ENCODE results near the gene TRIM44. TPM values are rescaled to one million over a fixed set of nuclear protein-coding genes. Genes with fewer than 3 reads are reported as not detected.
A peak's percentile ranks its signal among the peaks of the same experiment; 100 is the strongest.

The TRIM44 gene
- total and polyA plus RNA-seq, 8 donors: 57.6 to 72.1 (median 65.2) TPM

DNA sequence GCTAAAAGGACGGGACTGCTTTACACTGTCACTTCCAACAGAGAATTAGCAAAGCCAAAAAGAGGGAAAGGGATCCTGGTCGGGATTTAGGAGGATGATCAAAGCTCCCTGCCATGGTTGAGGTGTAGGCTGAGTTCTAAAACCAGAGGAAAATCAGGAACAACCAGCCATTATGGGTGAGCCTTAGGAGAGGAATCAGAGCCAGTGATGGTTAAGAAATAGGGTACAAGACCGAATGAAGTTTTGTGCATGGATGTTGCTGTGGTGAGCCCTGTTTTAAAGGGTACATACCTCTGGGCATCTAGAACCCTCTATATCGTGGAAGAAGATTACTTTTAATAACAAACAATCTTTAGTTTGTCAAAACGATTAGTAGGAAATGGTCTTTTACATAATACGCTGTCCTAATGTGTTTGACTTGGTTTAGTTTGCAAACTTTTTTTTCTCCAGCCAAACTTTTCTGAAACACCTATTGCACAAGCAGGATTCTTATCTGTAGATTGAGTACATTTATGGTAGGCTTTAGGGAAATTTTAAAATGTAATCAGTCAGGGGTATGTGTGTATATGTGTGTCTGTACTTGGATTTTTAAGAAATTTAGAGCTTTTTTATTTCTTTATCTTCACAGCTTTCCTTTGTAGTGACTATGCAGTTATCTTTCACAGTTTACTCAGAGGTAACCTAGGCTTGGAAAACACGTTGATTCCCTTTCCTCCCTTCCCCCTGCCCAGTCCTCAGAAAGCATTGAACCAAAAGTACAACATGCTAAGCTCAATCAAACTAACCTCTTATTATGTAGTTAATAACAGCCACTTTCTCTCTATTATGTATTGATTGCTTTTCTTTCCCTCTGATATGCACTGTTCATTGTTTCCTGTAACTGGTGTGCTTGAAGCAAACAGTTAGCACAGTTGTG is 26.8 kb downstream of the TRIM44 start:
- Histone ChIP-seq H3K27me3 (no peaks in the 10 kb centered on the region), H3K4me3 (no peak overlapping the region), H3K4me1 (peaks cover 0 to 7% of the 10 kb centered on the region in 2 donors), H3K27ac (no peak overlapping the region), H3K36me3 (peaks cover 0 to 29% of the 10 kb centered on the region in 2 donors), H3K9me3 (no peaks in the 10 kb centered on the region)
- peak in 1 of 4 donors; percentile 17 for DNase-seq
- TF ChIP-seq, protein P1, sequence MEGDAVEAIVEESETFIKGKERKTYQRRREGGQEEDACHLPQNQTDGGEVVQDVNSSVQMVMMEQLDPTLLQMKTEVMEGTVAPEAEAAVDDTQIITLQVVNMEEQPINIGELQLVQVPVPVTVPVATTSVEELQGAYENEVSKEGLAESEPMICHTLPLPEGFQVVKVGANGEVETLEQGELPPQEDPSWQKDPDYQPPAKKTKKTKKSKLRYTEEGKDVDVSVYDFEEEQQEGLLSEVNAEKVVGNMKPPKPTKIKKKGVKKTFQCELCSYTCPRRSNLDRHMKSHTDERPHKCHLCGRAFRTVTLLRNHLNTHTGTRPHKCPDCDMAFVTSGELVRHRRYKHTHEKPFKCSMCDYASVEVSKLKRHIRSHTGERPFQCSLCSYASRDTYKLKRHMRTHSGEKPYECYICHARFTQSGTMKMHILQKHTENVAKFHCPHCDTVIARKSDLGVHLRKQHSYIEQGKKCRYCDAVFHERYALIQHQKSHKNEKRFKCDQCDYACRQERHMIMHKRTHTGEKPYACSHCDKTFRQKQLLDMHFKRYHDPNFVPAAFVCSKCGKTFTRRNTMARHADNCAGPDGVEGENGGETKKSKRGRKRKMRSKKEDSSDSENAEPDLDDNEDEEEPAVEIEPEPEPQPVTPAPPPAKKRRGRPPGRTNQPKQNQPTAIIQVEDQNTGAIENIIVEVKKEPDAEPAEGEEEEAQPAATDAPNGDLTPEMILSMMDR (IDR thresholded peaks at IDR 0.05): no peak
- no peak for ATAC-seq
- intact Hi-C loops (cut with DNase I): no loop called here

DNA sequence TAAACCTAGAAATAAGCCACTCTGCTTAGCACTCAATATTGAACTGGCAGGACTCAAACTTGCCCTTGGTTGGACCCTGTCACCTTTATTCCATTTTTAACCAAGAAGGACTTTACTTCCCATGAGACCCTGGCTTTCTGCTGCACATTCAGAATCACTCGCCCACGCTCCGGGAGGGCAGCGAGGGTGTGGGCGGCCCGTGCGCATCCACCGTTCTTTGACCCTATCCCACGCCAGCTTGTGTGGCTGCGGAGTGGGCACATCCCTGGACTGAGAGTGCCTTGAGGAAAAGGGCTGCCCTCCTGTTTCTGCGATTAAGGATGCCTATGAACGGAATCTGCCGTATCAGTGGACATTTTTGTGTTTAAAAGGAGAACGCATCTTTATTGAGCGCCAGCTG is 39.6 kb downstream of the TRIM44 start:
- no peak for ATAC-seq
- intact Hi-C loops (cut with DNase I): no loop called here
- Histone ChIP-seq H3K36me3 (no peaks in the 10 kb centered on the region), H3K27ac (no peak overlapping the region), H3K27me3 (no peaks in the 10 kb centered on the region), H3K4me3 (no peak overlapping the region), H3K4me1 (no peaks in the 10 kb centered on the region), H3K9me3 (peaks cover 0 to 4% of the 10 kb centered on the region in 2 donors)
- DNase-seq: peak in 1 of 4 donors; percentile 52
- TF ChIP-seq, protein P1 (IDR thresholded peaks at IDR 0.05): no peak

DNA sequence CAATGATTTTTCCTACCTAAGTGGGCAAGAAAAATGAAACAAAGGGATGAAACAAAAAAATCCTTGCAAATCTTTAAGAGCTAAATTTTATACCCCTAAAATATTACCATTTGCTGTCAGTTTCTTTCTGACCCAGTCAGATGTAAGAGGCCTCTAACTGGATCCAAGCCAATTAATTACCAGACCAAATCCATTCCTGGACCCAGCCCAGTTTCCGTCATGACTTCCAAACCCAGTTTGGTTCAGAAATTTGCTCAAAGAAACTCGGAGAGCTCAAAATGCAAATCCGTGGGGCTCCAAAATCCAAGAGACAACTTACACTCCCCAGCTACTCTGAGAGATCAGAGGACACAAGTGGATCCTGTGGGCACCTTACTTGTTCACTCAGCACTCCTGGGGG is 46.8 kb downstream of the TRIM44 start:
- no peak overlapping the region for H3K27ac ChIP-seq
- TF ChIP-seq, protein P1 (IDR thresholded peaks at IDR 0.05): no peak
- no peaks in the 10 kb centered on the region for H3K9me3 ChIP-seq
- ATAC-seq: no peak
- no peak overlapping the region for H3K4me3 ChIP-seq
- intact Hi-C loops (cut with DNase I): no loop called here
- DNase-seq: no peak
- no peaks in the 10 kb centered on the region for H3K4me1 ChIP-seq
- H3K27me3 ChIP-seq: no peaks in the 10 kb centered on the region
- H3K36me3 ChIP-seq: no peaks in the 10 kb centered on the region

DNA sequence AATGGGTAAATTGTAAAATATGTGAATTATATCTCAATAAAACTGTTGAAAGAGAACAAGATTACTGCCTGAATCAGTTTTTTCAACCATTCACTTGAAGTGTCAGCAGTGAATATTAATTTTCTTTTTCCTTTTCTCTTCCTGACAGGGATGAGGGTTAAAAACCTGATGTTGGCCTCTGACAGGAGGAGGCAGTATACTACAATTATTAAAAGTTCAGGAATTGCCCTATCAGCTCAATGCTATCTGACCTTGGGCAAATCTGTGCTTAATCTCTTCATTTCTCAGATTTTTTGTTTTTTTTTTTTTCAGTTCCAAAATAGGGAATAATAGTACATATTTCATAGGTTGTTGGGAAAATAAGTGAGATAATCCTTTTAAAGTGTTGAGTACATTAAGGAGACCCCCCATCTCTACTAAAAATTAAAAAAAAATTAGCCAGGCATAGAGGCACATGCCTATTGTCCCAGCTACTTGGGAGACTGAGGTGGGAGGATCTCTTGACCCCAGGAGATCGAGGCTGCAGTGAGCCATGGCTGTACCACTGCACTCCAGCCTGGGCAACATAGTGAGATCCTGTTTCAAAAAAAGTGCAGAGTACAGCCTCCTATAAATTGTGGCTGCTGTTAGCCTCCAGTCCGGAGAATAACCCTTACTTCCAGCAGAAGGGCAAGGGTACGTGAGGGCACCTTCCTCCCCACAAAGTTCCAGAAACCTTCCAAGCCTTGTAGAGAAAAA is 48.8 kb downstream of the TRIM44 start:
- intact Hi-C loops (cut with DNase I): no loop called here
- TF ChIP-seq, protein P1 (IDR thresholded peaks at IDR 0.05): no peak
- Histone ChIP-seq H3K27ac (no peak overlapping the region), H3K4me1 (no peaks in the 10 kb centered on the region), H3K36me3 (no peaks in the 10 kb centered on the region), H3K9me3 (no peaks in the 10 kb centered on the region), H3K27me3 (no peaks in the 10 kb centered on the region), H3K4me3 (no peak overlapping the region)
- DNase-seq: no peak
- ATAC-seq: no peak

DNA sequence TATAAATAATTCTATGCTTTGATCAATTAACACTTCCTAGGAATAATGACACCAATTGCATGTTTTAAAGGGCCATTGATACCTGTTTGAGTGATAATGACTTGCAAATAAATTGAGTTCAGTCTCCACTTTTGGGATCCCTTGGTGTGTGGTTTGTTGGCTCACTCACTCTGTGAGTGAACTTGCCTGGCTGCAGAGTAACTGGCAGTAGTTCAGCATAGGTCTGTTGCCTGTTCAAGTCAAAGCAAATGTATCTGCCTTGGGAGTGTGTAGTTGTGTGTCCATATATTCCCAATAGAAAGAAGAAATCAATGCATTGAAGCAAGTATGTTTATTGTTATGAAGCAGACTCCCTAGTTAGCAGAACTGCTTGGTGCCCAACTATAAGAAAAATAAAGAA is 49.3 kb downstream of the TRIM44 start:
- no peak for ATAC-seq
- TF ChIP-seq, protein P1 (IDR thresholded peaks at IDR 0.05): no peak

More for the DNA sequence above, 49.3 kb downstream of the TRIM44 start:
- no peak for DNase-seq
- intact Hi-C loops (cut with DNase I): no loop called here
- no peaks in the 10 kb centered on the region for H3K4me1 ChIP-seq
- no peaks in the 10 kb centered on the region for H3K9me3 ChIP-seq
- no peak overlapping the region for H3K27ac ChIP-seq
- H3K27me3 ChIP-seq: no peaks in the 10 kb centered on the region
- no peak overlapping the region for H3K4me3 ChIP-seq
- H3K36me3 ChIP-seq: no peaks in the 10 kb centered on the region
